Hepatocyte (in vitro differentiated cells): Measurements from ENCODE around the gene ADGRA3. TPM values are rescaled to one million over a fixed set of nuclear protein-coding genes. Genes with fewer than 3 reads are reported as not detected.

Experiments used
- DNase-seq: peaks from one replicate; pipeline ENCODE4 v3.0.0-alpha.2; 2016; ENCODE audit warnings: low spot score
- H2AFZ ChIP-seq: fragments of 200-600 bp; sonication (generic); 2 replicates; pipeline ENCODE4 v1.6.0; 2016; ENCODE audit warnings: antibody characterized with exemption, mild to moderate bottlenecking
- H3K27ac ChIP-seq: fragments of 200-600 bp; sonication (generic); 2 replicates; pipeline ENCODE4 v1.5.1; 2016; ENCODE audit warnings: mild to moderate bottlenecking
- H3K27me3 ChIP-seq: fragments of 200-600 bp; sonication (generic); 2 replicates; pipeline ENCODE4 v1.6.1; 2016
- H3K36me3 ChIP-seq: fragments of 200-600 bp; sonication (generic); replicated peaks from 2 replicates; pipeline ENCODE4 v1.5.1; 2016; ENCODE audit warnings: low read depth; ENCODE audit not compliant: insufficient read depth
- H3K4me1 ChIP-seq: fragments of 200-600 bp; sonication (generic); 2 replicates; pipeline ENCODE4 v1.5.1; 2016; ENCODE audit warnings: mild to moderate bottlenecking, moderate library complexity; ENCODE audit not compliant: insufficient read depth
- H3K4me2 ChIP-seq: fragments of 200-600 bp; sonication (generic); 2 replicates; pipeline ENCODE4 v1.6.0; 2016
- H3K4me3 ChIP-seq: fragments of 200-600 bp; sonication (generic); 2 replicates; pipeline ENCODE4 v1.5.1; 2016; ENCODE audit warnings: mild to moderate bottlenecking
- H3K79me2 ChIP-seq: fragments of 200-600 bp; sonication (generic); 2 replicates; pipeline ENCODE4 v1.6.0; 2017; ENCODE audit warnings: mild to moderate bottlenecking
- H3K9me2 ChIP-seq: fragments of 200-600 bp; sonication (generic); replicated peaks from 2 replicates; pipeline ENCODE4 v1.6.0; 2017; ENCODE audit warnings: mild to moderate bottlenecking; ENCODE audit not compliant: insufficient read depth
- H3K9me3 ChIP-seq: fragments of 200-600 bp; sonication (generic); 2 replicates; pipeline ENCODE4 v1.5.1; 2016; ENCODE audit warnings: low read depth, mild to moderate bottlenecking
- H4K20me1 ChIP-seq: fragments of 200-600 bp; sonication (generic); 2 replicates; pipeline ENCODE4 v1.6.0; 2016; ENCODE audit warnings: mild to moderate bottlenecking; ENCODE audit not compliant: insufficient read depth, poor library complexity, severe bottlenecking
- CTCF ChIP-seq: fragments of 200-600 bp; sonication (generic); IDR thresholded peaks from 2 replicates; pipeline ENCODE4 v1.5.1; 2016; ENCODE audit warnings: antibody characterized with exemption, mild to moderate bottlenecking; ENCODE audit not compliant: poor library complexity
- EZH2 ChIP-seq: fragments of 200-600 bp; sonication (generic); IDR thresholded peaks from 2 replicates; pipeline ENCODE4 v1.6.1; 2016; ENCODE audit warnings: antibody characterized with exemption, mild to moderate bottlenecking, borderline replicate concordance
- EZH2phosphoT487 ChIP-seq: fragments of 200-600 bp; sonication (generic); IDR thresholded peaks from one replicate; pipeline ENCODE4 v1.6.1; 2018; ENCODE audit warnings: antibody characterized with exemption, mild to moderate bottlenecking, low read depth, moderate library complexity; ENCODE audit not compliant: unreplicated experiment, severe bottlenecking
- WGBS: methylation state at CpG from one replicate; pipeline ENCODE4 v1.1.6; 2016; ENCODE audit warnings: low lambda C conversion rate; ENCODE audit errors: missing lambda C conversion rate; 5-methylcytosine and 5-hydroxymethylcytosine counted together
- polyA plus RNA-seq: library from polyadenylated mRNA; unstranded; fragments of >200 nt; fragmentation: Nextera tagmentation; extraction: Ambion mirVana; gene quantifications from 2 replicates; pipeline ENCODE4 v1.2.1, GENCODE V29; 2016
- total RNA-seq: library from RNA; depleted of rRNA; stranded (reverse); fragments of >200 nt; gene quantifications from 2 replicates; pipeline ENCODE4 v1.2.3, GENCODE V29; 2014

ADGRA3 gene
- total RNA-seq (51.3 and 61.6 TPM in 2 replicates), polyA plus RNA-seq (18.1 and 21.2 TPM in 2 replicates)

- DNase-seq, result peak; percentile 91
- Histone ChIP-seq H3K27ac (peak within 1 kb of the TSS; percentile 96), H3K79me2 (peaks cover 38% of the 10 kb centered on the region), H3K27me3 (no peaks in the 10 kb centered on the region), H4K20me1 (peaks cover 12% of the 10 kb centered on the region), H3K36me3 (no peaks in the 10 kb centered on the region), H3K9me2 (no peaks in the 10 kb centered on the region), H2AFZ (peak within 1 kb of the TSS; percentile 96), H3K4me2 (peak within 1 kb of the TSS; percentile 84), H3K4me1 (peaks cover 13% of the 10 kb centered on the region), H3K4me3 (peak within 1 kb of the TSS; percentile 60), H3K9me3 (no peaks in the 10 kb centered on the region)
- 1% methylated on average over 40 of the region's 74 CpGs for WGBS
- no peak for TF ChIP-seq EZH2phosphoT487
- no peak for TF ChIP-seq CTCF
- TF ChIP-seq EZH2, result no peak
These were observed at the start of gene ADGRA3 for GRCh38 chr4:22515888-22516541. ADGRA3 (minus strand) TSS chr4:22516066; CDS start chr4:22515784, 282 bp downstream.

- H3K79me2 ChIP-seq, result no peaks in the 10 kb centered on the region
- peak overlapping the region; percentile 40 for H3K4me2 ChIP-seq
- no peak overlapping the region for H2AFZ ChIP-seq
- H3K4me3 ChIP-seq, result no peak overlapping the region
- H3K27ac ChIP-seq, result peak overlapping the region; percentile 55
- peaks cover 11% of the 10 kb centered on the region for H3K4me1 ChIP-seq
- H3K27me3 ChIP-seq, result no peaks in the 10 kb centered on the region
- DNase-seq, result no peak
- H3K9me3 ChIP-seq, result no peaks in the 10 kb centered on the region
- H3K36me3 ChIP-seq, result no peaks in the 10 kb centered on the region
- TF ChIP-seq EZH2 (no peak), EZH2phosphoT487 (no peak), CTCF (no peak)
- no peaks in the 10 kb centered on the region for H3K9me2 ChIP-seq
- no peaks in the 10 kb centered on the region for H4K20me1 ChIP-seq
These were observed 40.6 kb upstream of the ADGRA3 start for GRCh38 chr4:22556495-22556894.

GRCh38 chr4:22554670-22555069 is 38.8 kb upstream of the ADGRA3 start:
- Histone ChIP-seq H3K4me2 (no peak overlapping the region), H4K20me1 (no peaks in the 10 kb centered on the region), H3K36me3 (no peaks in the 10 kb centered on the region), H3K27me3 (no peaks in the 10 kb centered on the region), H2AFZ (no peak overlapping the region), H3K27ac (no peak overlapping the region), H3K79me2 (no peaks in the 10 kb centered on the region), H3K9me3 (no peaks in the 10 kb centered on the region), H3K9me2 (no peaks in the 10 kb centered on the region), H3K4me1 (peaks cover 11% of the 10 kb centered on the region), H3K4me3 (no peak overlapping the region)
- DNase-seq, result no peak
- TF ChIP-seq EZH2 (no peak), EZH2phosphoT487 (no peak), CTCF (no peak)
- 74% methylated on average over 2 of the region's 2 CpGs for WGBS
